Kidney (tissue), 14 donors: ENCODE results near the gene RNF126. TPM values are rescaled to one million over a fixed set of nuclear protein-coding genes. Genes with fewer than 3 reads are reported as not detected.

ENCODE experiments used
- DNase-seq, 5 donors: peaks; one replicate each; pipeline ENCODE4 v3.0.0-alpha.2; 2013 to 2020
- FAIRE-seq: peaks from 2 replicates; lab custom pipeline; 2012; peaks lifted over from hg19 to GRCh38; lab: Jason Lieb, UNC
- H3K27ac ChIP-seq, 2 donors: one replicate each; pipeline ENCODE4 v1.7.0; 2013; ENCODE audit warnings: low read depth in 2 of 2, low read length in 2 of 2, inconsistent platforms in 1 of 2
- H3K27me3 ChIP-seq: one replicate; pipeline ENCODE4 v1.7.1; 2013; ENCODE audit warnings: low read length, inconsistent platforms; ENCODE audit not compliant: control insufficient read depth, insufficient read depth
- H3K36me3 ChIP-seq, 3 donors: one replicate each; pipeline versions ENCODE4 v1.7.0 to v1.7.1; 2013; ENCODE audit warnings: low read length in 3 of 3, control low read depth in 1 of 3, inconsistent platforms in 1 of 3; ENCODE audit not compliant: insufficient read depth in 3 of 3, control insufficient read depth in 2 of 3
- H3K4me1 ChIP-seq, 3 donors: one replicate each; pipeline versions ENCODE4 v1.7.0 to v1.7.1; 2013; ENCODE audit warnings: low read length in 3 of 3, inconsistent platforms in 1 of 3, low read depth in 1 of 3; ENCODE audit not compliant: control insufficient read depth in 2 of 3, insufficient read depth in 2 of 3
- H3K4me3 ChIP-seq, 3 donors: one replicate each; pipeline versions ENCODE4 v1.7.0 to v1.8.1; 2013; ENCODE audit warnings: low read length in 3 of 3, control low read depth in 1 of 3, inconsistent platforms in 1 of 3
- H3K9ac ChIP-seq, 3 donors: one replicate each; pipeline versions ENCODE4 v1.7.0 to v1.7.1; 2013; ENCODE audit warnings: low read length in 3 of 3, control low read depth in 1 of 3, inconsistent platforms in 1 of 3
- H3K9me3 ChIP-seq, 3 donors: one replicate each; pipeline versions ENCODE4 v1.7.0 to v1.7.1; 2013; ENCODE audit warnings: low read length in 3 of 3, control low read depth in 1 of 3, inconsistent platforms in 1 of 3; ENCODE audit not compliant: control insufficient read depth in 2 of 3, insufficient read depth in 1 of 3
- intact Hi-C: fragments of 100-400 bp; cut with DNase I; formaldehyde crosslinking; loops from one replicate; pipeline ENCODE4 v1.11.1; 2022
- polyA plus RNA-seq: library from polyadenylated mRNA; stranded (reverse); fragments of 350-450 nt; fragmentation: Illumina TruSeq; extraction: RNeasy Lipid Tissue Mini Kit (QIAGEN cat#74804); gene quantifications from one replicate; pipeline ENCODE4 v1.2.3, GENCODE V29; 2014; ENCODE audit warnings: low read depth, low replicate concordance; ENCODE audit not compliant: insufficient read depth
- total RNA-seq: library from RNA; stranded (reverse); fragmentation: NEBNext Ultra II Directional; extraction: Animal tissue kit (Norgen Biotek cat#: 25700); gene quantifications from one replicate; pipeline ENCODE4 v1.2.1, GENCODE V29; 2021
- TF ChIP-seq, protein P1 (sequence below): IDR thresholded peaks from 3 replicates; pipeline ENCODE4 v1.5.1; 2012; ENCODE audit warnings: mild to moderate bottlenecking, moderate library complexity, borderline replicate concordance; ENCODE audit not compliant: insufficient read depth; ENCODE audit errors: extremely low read depth
- donor health status: control.
- donor health status: control.
- donor health status: control.
- donor health status: control.
- donor health status: control.
- donor health status: DM: yes; HTN: yes; CAD: no.
- donor health status: Normal renal cell carcinoma (clear cell type).

Gene RNF126
- total and polyA plus RNA-seq, 2 donors from 2014 or later = 33.3 to 38.0 TPM

DNA sequence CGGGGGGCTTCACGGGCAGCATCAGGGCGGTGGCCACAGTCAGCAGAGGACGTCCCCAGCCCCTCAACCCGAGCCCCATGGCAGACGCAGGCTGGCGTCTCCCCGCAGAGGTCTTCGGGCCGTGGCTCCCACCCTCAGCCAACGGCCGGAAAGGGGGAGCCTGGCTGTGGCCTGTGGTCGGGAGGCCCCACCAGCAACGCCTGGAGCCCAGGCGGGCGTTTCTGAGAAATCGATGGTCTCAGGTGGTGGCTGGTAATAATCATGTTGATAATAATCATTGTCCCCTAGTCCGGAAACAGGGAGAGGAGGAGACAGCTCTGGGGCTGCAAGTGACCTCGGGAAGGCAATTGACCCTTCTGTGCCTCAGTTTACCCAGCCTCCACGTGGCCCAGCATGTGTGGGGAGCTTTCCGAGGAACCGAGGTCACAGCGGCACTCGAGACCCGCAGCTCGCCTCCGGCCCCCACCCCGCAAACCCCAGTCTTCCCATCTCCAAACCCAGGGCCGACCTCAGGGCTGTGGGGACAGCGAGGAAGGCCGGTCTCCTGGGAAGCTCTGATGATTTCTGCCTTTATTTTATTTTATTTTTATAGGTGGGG lies 32.4 kb upstream of the RNF126 start, which contains the start of gene PRSS57:
Gene PRSS57, minus strand, starts transcription at position 101 of the 598 bp plus-strand sequence. Its CDS starts 22 bp downstream, at position 79.
- no peak within 1 kb of the TSS for H3K9ac ChIP-seq
- no peak within 1 kb of the TSS for H3K27ac ChIP-seq
- DNase-seq (peak in 2 of 5 donors; percentile 44 to 72), FAIRE-seq (no peak)
- no peaks in the 10 kb centered on the region for H3K9me3 ChIP-seq
- TF ChIP-seq, protein P1, sequence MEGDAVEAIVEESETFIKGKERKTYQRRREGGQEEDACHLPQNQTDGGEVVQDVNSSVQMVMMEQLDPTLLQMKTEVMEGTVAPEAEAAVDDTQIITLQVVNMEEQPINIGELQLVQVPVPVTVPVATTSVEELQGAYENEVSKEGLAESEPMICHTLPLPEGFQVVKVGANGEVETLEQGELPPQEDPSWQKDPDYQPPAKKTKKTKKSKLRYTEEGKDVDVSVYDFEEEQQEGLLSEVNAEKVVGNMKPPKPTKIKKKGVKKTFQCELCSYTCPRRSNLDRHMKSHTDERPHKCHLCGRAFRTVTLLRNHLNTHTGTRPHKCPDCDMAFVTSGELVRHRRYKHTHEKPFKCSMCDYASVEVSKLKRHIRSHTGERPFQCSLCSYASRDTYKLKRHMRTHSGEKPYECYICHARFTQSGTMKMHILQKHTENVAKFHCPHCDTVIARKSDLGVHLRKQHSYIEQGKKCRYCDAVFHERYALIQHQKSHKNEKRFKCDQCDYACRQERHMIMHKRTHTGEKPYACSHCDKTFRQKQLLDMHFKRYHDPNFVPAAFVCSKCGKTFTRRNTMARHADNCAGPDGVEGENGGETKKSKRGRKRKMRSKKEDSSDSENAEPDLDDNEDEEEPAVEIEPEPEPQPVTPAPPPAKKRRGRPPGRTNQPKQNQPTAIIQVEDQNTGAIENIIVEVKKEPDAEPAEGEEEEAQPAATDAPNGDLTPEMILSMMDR = no peak
- H3K27me3 ChIP-seq = no peaks in the 10 kb centered on the region
- H3K4me1 ChIP-seq = no peaks in the 10 kb centered on the region
- no peak within 1 kb of the TSS for H3K4me3 ChIP-seq
- no peaks in the 10 kb centered on the region for H3K36me3 ChIP-seq
- intact Hi-C loops = no loop called here

DNA sequence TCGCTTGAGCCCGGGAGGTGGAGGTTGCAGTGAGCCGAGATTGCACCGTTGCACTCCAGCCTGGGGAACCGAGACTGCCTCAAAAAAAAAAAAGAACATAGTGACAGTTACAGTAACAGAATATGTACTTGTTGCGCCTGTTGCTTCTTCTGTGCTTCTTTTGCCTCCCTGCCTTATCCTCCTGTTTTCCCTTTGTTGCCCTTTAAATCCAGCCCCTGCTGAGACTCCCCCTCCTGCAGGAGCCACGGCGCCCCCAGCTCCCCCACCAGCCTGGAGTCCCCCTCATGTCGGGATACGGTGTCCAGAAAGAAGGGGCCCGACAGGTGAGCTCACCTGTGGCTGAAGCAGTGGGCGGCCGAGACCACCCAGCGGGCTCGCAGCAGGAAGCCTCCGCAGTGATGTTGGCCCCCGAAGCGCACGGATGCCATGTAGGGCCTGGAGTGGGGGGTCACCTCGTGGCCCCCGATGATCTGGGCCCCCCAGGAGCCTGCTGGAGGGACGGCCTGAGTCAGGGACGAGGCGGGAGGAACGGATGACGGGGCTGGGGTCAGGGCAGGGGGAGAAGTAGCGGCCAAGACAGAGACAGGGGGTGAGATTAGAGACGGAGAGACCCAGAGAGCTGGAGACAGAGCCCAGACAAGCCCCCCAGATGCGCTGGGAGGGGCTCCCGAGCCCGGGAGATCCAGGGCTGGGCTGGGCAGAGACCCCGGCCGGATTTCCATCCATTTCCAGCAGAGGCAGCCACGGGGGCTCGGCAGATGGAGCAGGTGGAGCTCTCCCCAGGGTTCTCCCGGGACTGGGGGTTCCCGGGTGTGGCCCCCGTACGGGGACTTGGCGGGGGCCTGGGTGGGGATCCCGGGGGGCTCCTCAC lies 31.7 kb upstream of the RNF126 start:
- Histone ChIP-seq H3K27me3 (no peaks in the 10 kb centered on the region), H3K9me3 (no peaks in the 10 kb centered on the region), H3K4me1 (no peaks in the 10 kb centered on the region), H3K4me3 (no peak overlapping the region), H3K36me3 (no peaks in the 10 kb centered on the region), H3K9ac (no peak overlapping the region), H3K27ac (no peak overlapping the region)
- FAIRE-seq (no peak), DNase-seq (peak in 2 of 5 donors; percentile 40 to 66)
- intact Hi-C loops = no loop called here
- TF ChIP-seq, protein P1 = no peak

DNA sequence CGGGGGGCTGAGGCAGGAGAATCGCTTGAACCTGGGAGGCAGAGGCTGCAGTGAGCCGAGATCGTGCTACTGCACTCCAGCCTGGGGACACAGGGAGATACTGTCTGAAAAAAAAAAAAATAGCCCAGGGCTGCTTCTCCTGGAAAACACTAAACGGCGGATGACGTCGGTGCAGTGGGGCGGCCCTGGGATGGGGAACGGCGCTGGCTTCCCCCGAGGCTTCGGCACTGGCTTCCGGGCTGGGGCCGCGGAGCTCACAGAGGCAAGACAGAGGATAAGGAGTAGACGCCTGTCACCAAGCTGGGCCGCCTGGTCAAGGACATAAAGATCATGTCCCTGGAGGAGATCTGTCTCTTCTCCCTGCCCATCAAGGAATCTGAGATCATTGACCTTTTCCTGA lies 27.2 kb upstream of the RNF126 start:
- Histone ChIP-seq H3K9me3 (no peaks in the 10 kb centered on the region), H3K4me3 (no peak overlapping the region), H3K36me3 (no peaks in the 10 kb centered on the region), H3K4me1 (no peaks in the 10 kb centered on the region), H3K27me3 (no peaks in the 10 kb centered on the region), H3K27ac (no peak overlapping the region), H3K9ac (no peak overlapping the region)
- DNase-seq = peak in 1 of 5 donors; percentile 71
- intact Hi-C loops = no loop called here
- TF ChIP-seq, protein P1 = no peak
- no peak for FAIRE-seq
